B cell (primary cell): ENCODE results near the gene LONP1. TPM values are rescaled to one million over a fixed set of nuclear protein-coding genes. Genes with fewer than 3 reads are reported as not detected.

Experiments
- ATAC-seq: fragments of 200-7000 bp; cut with Tn5 transposase; one replicate; pipeline ENCODE4 v1.10.0; 2021; ENCODE audit warnings: low read depth, mild to moderate bottlenecking, moderate number of reproducible peaks, moderate library complexity
- CTCF ChIA-PET: fragments of 350-600 bp; sonication (Branson Sonifier 250); formaldehyde crosslinking; loops from one replicate; lab custom pipeline; 2021; ENCODE audit warnings: antibody characterized with exemption, inconsistent platforms; lab: Charles Lee
- POLR2A ChIA-PET: fragments of 350-600 bp; sonication (Branson Sonifier 250); formaldehyde crosslinking; loops from one replicate; lab custom pipeline; 2021; ENCODE audit warnings: antibody characterized with exemption; lab: Charles Lee
- DNase-seq: peaks from one replicate; pipeline ENCODE4 v3.0.0; 2013
- H2AFZ ChIP-seq: 2 replicates; pipeline ENCODE4 v1.6.1; 2012; ENCODE audit warnings: mild to moderate bottlenecking, low read depth, low read length; ENCODE audit not compliant: insufficient read depth, poor library complexity, severe bottlenecking
- H3K27ac ChIP-seq, 2 donors: 1 replicate in 1 of 2; 2 replicates in 1 of 2; pipeline ENCODE4 v1.5.1; 2012 to 2013; ENCODE audit warnings: low read length in 2 of 2, mild to moderate bottlenecking in 2 of 2, moderate library complexity in 1 of 2
- H3K27me3 ChIP-seq, 4 experiments: fragments of 200-600 bp in 1 of 4; sonication (generic) in 1 of 4; replicated peaks in 1 of 4; 1 replicate in 2 of 4; 2 replicates in 2 of 4; pipeline versions ENCODE4 v1.6.1 to v1.7.0; 2013 to 2016; ENCODE audit warnings: low read length in 3 of 4, mild to moderate bottlenecking in 2 of 4, mixed read lengths in 1 of 4, moderate library complexity in 1 of 4; ENCODE audit not compliant: insufficient read depth in 4 of 4, control insufficient read depth in 3 of 4; ENCODE audit errors: control extremely low read depth in 1 of 4
- H3K36me3 ChIP-seq, 2 experiments: replicated peaks in 1 of 2; 1 replicate in 1 of 2; 2 replicates in 1 of 2; pipeline versions ENCODE4 v1.6.1 to v1.7.1; 2013; ENCODE audit warnings: low read length in 1 of 2; ENCODE audit not compliant: insufficient read depth in 2 of 2, control insufficient read depth in 1 of 2; ENCODE audit errors: control extremely low read depth in 1 of 2, extremely low read depth in 1 of 2
- H3K4me1 ChIP-seq, 2 donors: fragments of 200-600 bp in 1 of 2; sonication (generic) in 1 of 2; 1 replicate in 1 of 2; 2 replicates in 1 of 2; pipeline versions ENCODE4 v1.5.1 to v1.6.1; 2013 to 2017; ENCODE audit warnings: low read length in 2 of 2; ENCODE audit not compliant: control insufficient read depth in 2 of 2, insufficient read depth in 2 of 2
- H3K4me2 ChIP-seq: replicated peaks from 2 replicates; pipeline ENCODE3; 2012; ENCODE audit warnings: mild to moderate bottlenecking, low read depth, low read length; ENCODE audit not compliant: poor library complexity, severe bottlenecking
- H3K4me3 ChIP-seq, 5 experiments: fragments of 200-600 bp in 1 of 5; sonication (generic) in 1 of 5; 1 replicate in 3 of 5; 2 replicates in 2 of 5; pipeline versions ENCODE4 v1.5.1 to v1.7.0; 2011 to 2016; ENCODE audit warnings: low read length in 4 of 5, mild to moderate bottlenecking in 4 of 5, low read depth in 2 of 5, control low read depth in 1 of 5, moderate library complexity in 1 of 5; ENCODE audit not compliant: insufficient read depth in 1 of 5; ENCODE audit errors: control extremely low read depth in 1 of 5, extremely low read depth in 1 of 5
- H3K79me2 ChIP-seq: fragments of 200-600 bp; sonication (generic); one replicate; pipeline ENCODE4 v1.6.0; 2016; ENCODE audit warnings: low read length; ENCODE audit not compliant: control insufficient read depth, insufficient read depth
- H3K9ac ChIP-seq: fragments of 200-600 bp; sonication (generic); 2 replicates; pipeline ENCODE4 v1.6.1; 2017; ENCODE audit warnings: mild to moderate bottlenecking, low read length, moderate library complexity
- H3K9me3 ChIP-seq, 3 donors: one replicate each; pipeline versions ENCODE4 v1.6.1 to v1.7.1; 2013; ENCODE audit warnings: low read length in 2 of 3; ENCODE audit not compliant: control insufficient read depth in 2 of 3, insufficient read depth in 1 of 3; ENCODE audit errors: control extremely low read depth in 1 of 3
- H4K20me1 ChIP-seq: 2 replicates; pipeline ENCODE4 v1.6.0; 2012; ENCODE audit warnings: mild to moderate bottlenecking, low read length; ENCODE audit not compliant: insufficient read depth, control insufficient read depth, poor library complexity, severe bottlenecking
- H3K27ac Mint-ChIP-seq: one replicate; pipeline ENCODE4 v1.8.0; 2021; ENCODE audit warnings: mixed read lengths
- H3K27me3 Mint-ChIP-seq: one replicate; pipeline ENCODE4 v1.8.0; 2021; ENCODE audit warnings: mixed read lengths
- H3K4me1 Mint-ChIP-seq: one replicate; pipeline ENCODE4 v1.8.0; 2021; ENCODE audit warnings: mixed read lengths
- H3K4me3 Mint-ChIP-seq: one replicate; pipeline ENCODE4 v1.8.0; 2021; ENCODE audit warnings: mixed read lengths
- H3K9me3 Mint-ChIP-seq: one replicate; pipeline ENCODE4 v1.8.0; 2022; ENCODE audit warnings: mixed read lengths; ENCODE audit not compliant: insufficient read depth
- EZH2 ChIP-seq: IDR thresholded peaks from 2 replicates; pipeline ENCODE4 v1.6.1; 2012; ENCODE audit warnings: borderline replicate concordance, low read depth, mild to moderate bottlenecking, moderate library complexity, low read length; ENCODE audit not compliant: insufficient read depth, poor library complexity, severe bottlenecking
- WGBS: methylation state at CpG from one replicate; pipeline ENCODE4 v1.1.5; 2013; ENCODE audit warnings: missing lambda C conversion rate; ENCODE audit not compliant: insufficient coverage; 5-methylcytosine and 5-hydroxymethylcytosine counted together
- intact Hi-C: fragments of 100-400 bp; cut with micrococcal nuclease; formaldehyde crosslinking; loops from one replicate; pipeline ENCODE4 v1.10.0; 2022
- polyA plus RNA-seq: library from polyadenylated mRNA; depleted of rRNA; stranded (reverse); fragments of >200 nt; gene quantifications from 2 replicates; pipeline ENCODE4 v1.2.3, GENCODE V29; 2012
- total RNA-seq, 2 donors: library from RNA; stranded (reverse); fragments of 120-200 nt in 1 of 2; gene quantifications; 1 replicate in 1 of 2; 2 replicates in 1 of 2; pipeline versions ENCODE4 v1.2.3 to v1.2.4, GENCODE V29; 2013 to 2022
- TF ChIP-seq, protein P1 (sequence below): fragments of 200-600 bp; IDR thresholded peaks from one replicate; pipeline ENCODE4 v1.8.0; 2022; ENCODE audit warnings: antibody characterized with exemption, mild to moderate bottlenecking

The LONP1 gene
- total and polyA plus RNA-seq, 2 donors (not counting 1 experiment from before 2014, with no cell fraction given): 60.1 to 67.2 TPM

DNA sequence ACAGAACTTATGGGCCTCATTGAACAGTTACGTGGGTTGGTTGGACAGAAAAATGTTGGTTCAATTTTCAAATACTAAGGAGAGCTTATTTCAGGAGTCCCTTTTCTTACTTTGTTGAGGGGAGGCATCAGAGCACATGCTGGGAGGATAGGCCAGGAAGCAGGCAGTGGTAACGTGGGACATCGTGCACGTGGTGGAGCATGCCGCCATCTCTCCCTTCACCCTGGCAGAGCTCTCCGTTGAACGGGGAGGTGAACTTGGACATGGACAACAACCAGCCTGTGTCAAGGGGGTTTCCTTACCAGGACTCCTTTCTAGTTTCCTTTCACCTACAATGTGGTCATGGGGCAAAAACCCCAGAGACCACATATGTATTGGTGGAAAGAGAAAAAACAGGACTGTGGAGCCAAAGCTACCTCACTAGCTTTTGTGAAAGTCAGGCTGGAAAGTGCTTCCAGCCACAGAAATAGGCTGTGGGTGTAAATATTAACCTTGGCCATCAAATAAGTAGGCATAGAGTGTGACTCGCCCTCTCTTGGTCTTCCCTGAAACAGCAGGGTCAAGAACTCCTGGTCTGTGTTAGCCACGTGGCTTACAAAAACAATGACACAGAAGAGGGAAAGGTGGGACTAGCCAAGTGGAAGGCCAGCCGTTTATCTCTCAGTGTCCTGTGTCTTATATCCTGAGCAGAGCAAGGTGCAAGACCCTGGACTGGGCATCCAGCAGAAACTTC, 54.0 kb downstream of the LONP1 start:
- ChIA-PET POLR2A (no interaction called here), CTCF (no interaction called here)
- no peaks in the 10 kb centered on the region for H3K9me3 Mint-ChIP-seq
- no peak for DNase-seq
- Histone ChIP-seq H3K9ac (no peak overlapping the region), H3K4me3 (no peak overlapping the region), H4K20me1 (peaks cover 37% of the 10 kb centered on the region), H3K4me2 (no peak overlapping the region), H3K4me1 (no peaks in the 10 kb centered on the region), H3K27me3 (no peaks in the 10 kb centered on the region), H3K36me3 (peaks cover 1 to 81% of the 10 kb centered on the region in 2 experiments), H2AFZ (no peak overlapping the region), H3K27ac (no peak overlapping the region), H3K9me3 (peaks cover 0 to 7% (median 0%) of the 10 kb centered on the region in 3 donors), H3K79me2 (peaks cover 14% of the 10 kb centered on the region)
- H3K27me3 Mint-ChIP-seq: no peaks in the 10 kb centered on the region
- no peak overlapping the region for H3K4me3 Mint-ChIP-seq
- 79% methylated on average over 6 of the region's 10 CpGs for WGBS
- H3K4me1 Mint-ChIP-seq: no peaks in the 10 kb centered on the region
- intact Hi-C loops: no loop called here
- no peak overlapping the region for H3K27ac Mint-ChIP-seq
- TF ChIP-seq, protein P1, sequence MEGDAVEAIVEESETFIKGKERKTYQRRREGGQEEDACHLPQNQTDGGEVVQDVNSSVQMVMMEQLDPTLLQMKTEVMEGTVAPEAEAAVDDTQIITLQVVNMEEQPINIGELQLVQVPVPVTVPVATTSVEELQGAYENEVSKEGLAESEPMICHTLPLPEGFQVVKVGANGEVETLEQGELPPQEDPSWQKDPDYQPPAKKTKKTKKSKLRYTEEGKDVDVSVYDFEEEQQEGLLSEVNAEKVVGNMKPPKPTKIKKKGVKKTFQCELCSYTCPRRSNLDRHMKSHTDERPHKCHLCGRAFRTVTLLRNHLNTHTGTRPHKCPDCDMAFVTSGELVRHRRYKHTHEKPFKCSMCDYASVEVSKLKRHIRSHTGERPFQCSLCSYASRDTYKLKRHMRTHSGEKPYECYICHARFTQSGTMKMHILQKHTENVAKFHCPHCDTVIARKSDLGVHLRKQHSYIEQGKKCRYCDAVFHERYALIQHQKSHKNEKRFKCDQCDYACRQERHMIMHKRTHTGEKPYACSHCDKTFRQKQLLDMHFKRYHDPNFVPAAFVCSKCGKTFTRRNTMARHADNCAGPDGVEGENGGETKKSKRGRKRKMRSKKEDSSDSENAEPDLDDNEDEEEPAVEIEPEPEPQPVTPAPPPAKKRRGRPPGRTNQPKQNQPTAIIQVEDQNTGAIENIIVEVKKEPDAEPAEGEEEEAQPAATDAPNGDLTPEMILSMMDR: no peak
- TF ChIP-seq EZH2: no peak
- no peak for ATAC-seq

DNA sequence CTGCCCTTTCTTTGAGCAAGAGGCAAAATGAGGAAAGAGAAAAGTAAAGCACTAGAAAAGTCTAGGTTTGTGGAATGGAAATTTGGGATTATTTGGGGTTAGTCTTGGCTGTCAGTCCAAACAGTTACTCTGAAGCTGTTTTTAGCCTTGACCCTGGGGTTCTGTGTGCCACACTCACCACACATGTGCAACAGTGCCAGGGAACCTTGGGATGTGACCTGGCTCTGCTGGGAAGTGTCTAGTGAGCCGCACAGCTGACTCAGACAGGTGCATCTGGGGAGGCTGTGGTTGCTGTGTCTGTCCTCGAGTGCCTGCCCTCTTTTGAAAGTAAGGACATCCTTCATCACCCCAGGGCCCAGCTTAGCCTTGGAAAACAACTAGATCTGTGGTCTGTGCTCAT, 55.4 kb downstream of the LONP1 start:
- Histone ChIP-seq H2AFZ (no peak overlapping the region), H3K4me1 (no peaks in the 10 kb centered on the region), H3K27ac (no peak overlapping the region), H3K4me2 (no peak overlapping the region), H3K9ac (no peak overlapping the region), H4K20me1 (peaks cover 42% of the 10 kb centered on the region), H3K9me3 (peaks cover 0 to 7% (median 0%) of the 10 kb centered on the region in 3 donors), H3K79me2 (peaks cover 16% of the 10 kb centered on the region), H3K27me3 (no peaks in the 10 kb centered on the region), H3K36me3 (peaks cover 3 to 89% of the 10 kb centered on the region in 2 experiments), H3K4me3 (no peak overlapping the region)
- 94% methylated on average over 2 of the region's 2 CpGs for WGBS
- no peak for DNase-seq
- Mint-ChIP-seq H3K27ac (no peak overlapping the region), H3K4me1 (no peaks in the 10 kb centered on the region), H3K9me3 (no peaks in the 10 kb centered on the region), H3K4me3 (no peak overlapping the region), H3K27me3 (no peaks in the 10 kb centered on the region)
- intact Hi-C loops: no loop called here
- CTCF ChIA-PET: no interaction called here
- TF ChIP-seq, protein P1: no peak
- TF ChIP-seq EZH2: no peak
- POLR2A ChIA-PET: no interaction called here
- ATAC-seq: no peak
